ENCODE measurements around the gene ANO6.

Gene ANO6

GRCh38 chr12:45208604-45209487, 7.0 kb upstream of the ANO6 start:
- FAIRE-seq, result no peak
- DNase-seq (ENCODE audit: extremely low spot score, insufficient read length, low read depth), result no peak

DNA sequence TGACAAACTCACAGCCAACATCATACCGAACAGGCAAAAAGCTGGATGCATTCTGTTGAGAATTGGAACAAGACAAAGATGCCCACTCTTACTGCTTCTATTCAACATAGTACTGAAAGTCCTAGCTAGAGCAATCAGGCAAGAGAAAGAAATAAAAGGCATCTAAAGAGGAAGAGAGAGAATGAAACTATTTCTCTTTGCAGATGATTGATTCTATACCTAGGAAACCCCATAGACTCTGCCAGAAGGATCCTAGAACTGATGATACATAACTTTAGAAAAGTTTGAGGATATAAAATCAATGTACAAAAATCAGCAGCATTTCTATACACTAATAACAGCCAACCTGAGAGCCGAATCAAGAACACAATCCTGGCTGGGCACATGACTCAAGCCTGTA, 6.1 kb upstream of the ANO6 start:
- no peak for DNase-seq (ENCODE audit: extremely low spot score, insufficient read length, low read depth)
- FAIRE-seq, result no peak

DNA sequence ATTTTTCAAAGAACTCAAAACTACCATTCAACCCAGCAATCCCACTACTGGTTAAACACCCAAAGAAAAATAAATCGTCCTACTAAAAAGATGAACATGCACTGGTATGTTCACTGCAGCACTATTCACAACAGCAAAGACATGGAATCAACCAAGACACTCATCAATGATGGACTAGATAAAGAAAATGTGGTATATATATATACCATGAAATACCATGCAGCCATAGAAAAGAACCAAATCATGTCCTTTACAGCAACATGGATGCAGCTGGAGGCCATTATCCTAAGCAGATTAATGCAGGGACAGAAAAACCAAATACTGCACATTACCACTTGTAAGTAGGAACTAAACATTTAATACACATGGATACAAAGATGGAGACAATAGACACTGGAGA, 3.8 kb upstream of the ANO6 start:
- DNase-seq (ENCODE audit: extremely low spot score, insufficient read length, low read depth) (no peak), FAIRE-seq (no peak)

GRCh38 chr12:45213107-45213506, 2.8 kb upstream of the ANO6 start:
- FAIRE-seq, result no peak
- no peak for DNase-seq (ENCODE audit: extremely low spot score, insufficient read length, low read depth)

DNA sequence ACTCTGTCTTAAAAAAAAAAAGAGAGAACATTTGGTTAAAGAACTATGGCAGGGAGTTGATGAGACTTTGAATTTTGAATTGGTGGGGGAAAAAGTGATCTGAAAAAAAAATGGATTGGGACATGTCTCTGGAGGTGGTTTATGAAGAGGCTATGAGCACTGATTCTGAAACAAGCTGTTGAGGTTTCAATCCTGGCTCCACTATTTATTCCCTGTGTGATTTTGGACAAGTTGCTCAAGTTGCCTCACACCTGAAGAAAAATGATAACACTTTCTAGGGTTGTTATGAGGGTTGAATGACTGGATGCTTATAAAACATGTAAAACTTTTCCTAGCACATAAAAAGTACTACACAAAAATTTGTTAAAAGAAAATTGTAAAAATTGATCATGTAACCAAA, 1.8 kb upstream of the ANO6 start:
- FAIRE-seq (no peak), DNase-seq (ENCODE audit: extremely low spot score, insufficient read length, low read depth) (no peak)

GRCh38 chr12:45214749-45215418, 1.0 kb upstream of the ANO6 start:
- FAIRE-seq (peak; percentile 59), DNase-seq (ENCODE audit: extremely low spot score, insufficient read length, low read depth) (no peak)

GRCh38 chr12:45216230-45216982, 511 bp downstream of the ANO6 start:
- FAIRE-seq, result peak; percentile 35
- DNase-seq (ENCODE audit: extremely low spot score, insufficient read length, low read depth), result no peak

DNA sequence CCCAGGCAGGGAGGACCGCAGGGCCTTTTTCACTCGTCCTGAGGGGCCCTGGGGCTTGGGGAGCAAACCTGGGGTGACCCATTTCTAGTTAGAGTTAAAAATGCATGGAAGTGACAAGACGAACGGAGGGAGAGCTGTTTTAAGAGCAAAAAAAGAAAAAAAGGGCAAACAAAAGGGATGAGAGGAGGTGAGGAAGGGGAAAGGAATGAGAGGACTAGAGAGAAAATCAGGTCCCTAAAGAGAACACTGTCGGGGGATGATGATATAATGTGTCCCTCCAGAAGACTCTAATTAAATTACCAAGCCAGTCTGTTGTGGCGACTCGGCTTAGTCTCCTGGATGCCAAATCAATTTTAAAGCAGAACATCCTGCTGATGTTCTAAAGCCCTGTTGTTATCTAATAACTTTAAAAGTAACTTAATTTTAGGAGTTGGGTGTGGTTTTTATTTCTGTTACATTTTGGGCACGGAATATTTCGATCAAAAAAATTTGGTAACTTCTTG, 1.1 kb downstream of the ANO6 start:
- FAIRE-seq (peak; percentile 59), DNase-seq (ENCODE audit: extremely low spot score, insufficient read length, low read depth) (no peak)

GRCh38 chr12:45217846-45218245, 2.0 kb downstream of the ANO6 start:
- FAIRE-seq, result peak; percentile 29

GRCh38 chr12:45219621-45220020, 3.7 kb downstream of the ANO6 start:
- no peak for DNase-seq (ENCODE audit: extremely low spot score, insufficient read length, low read depth)
- FAIRE-seq, result no peak

More at GRCh38 chr12:45217846-45218245, 2.0 kb downstream of the ANO6 start:
- no peak for DNase-seq (ENCODE audit: extremely low spot score, insufficient read length, low read depth)

- FAIRE-seq, result no peak
- DNase-seq (ENCODE audit: extremely low spot score, insufficient read length, low read depth), result no peak
Measured at GRCh38 chr12:45220363-45220931, 4.6 kb downstream of the ANO6 start.

GRCh38 chr12:45220969-45221368, 5.1 kb downstream of the ANO6 start:
- FAIRE-seq (no peak), DNase-seq (ENCODE audit: extremely low spot score, insufficient read length, low read depth) (no peak)

DNA sequence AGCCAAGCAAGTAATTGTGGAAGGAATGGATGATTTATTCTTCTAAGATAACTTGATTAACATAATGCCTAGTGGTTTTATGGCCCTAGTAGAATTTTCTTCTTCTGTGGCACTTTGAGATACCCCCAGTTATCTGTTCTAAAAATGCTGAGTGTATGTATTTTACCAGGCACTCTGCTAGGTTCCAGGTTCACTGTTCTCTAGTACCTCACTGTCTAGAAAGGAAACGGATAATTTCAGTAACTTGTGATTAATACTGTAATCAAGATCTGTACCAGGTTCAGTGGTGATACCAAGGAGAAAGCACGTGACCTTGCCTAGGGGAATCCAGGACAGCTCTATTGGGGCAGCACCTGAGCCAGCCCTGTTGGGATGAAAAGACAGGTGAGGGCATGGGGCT, 8.0 kb downstream of the ANO6 start:
- FAIRE-seq (no peak), DNase-seq (ENCODE audit: extremely low spot score, insufficient read length, low read depth) (no peak)

GRCh38 chr12:45224311-45224710, 8.4 kb downstream of the ANO6 start:
- no peak for DNase-seq (ENCODE audit: extremely low spot score, insufficient read length, low read depth)
- FAIRE-seq, result no peak

DNA sequence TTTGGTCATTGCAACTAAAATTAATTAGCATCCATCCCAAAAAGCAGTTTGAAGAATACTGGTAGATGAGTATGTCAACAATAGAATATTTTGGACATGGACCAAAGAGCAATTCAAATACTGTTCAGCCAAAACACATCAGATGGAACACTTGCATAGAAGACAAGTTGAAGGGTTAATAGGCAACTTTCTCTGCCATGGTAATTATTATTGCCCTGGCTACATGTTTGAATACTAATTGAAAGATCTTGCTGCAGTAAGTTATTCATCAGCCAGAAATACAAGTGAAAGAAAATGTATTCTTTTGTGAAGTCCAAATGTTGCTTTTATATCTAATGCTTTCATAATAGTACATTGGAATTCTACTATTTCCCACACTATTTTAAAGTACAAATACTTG, 10.1 kb downstream of the ANO6 start:
- DNase-seq (ENCODE audit: extremely low spot score, insufficient read length, low read depth), result no peak
- no peak for FAIRE-seq

DNA sequence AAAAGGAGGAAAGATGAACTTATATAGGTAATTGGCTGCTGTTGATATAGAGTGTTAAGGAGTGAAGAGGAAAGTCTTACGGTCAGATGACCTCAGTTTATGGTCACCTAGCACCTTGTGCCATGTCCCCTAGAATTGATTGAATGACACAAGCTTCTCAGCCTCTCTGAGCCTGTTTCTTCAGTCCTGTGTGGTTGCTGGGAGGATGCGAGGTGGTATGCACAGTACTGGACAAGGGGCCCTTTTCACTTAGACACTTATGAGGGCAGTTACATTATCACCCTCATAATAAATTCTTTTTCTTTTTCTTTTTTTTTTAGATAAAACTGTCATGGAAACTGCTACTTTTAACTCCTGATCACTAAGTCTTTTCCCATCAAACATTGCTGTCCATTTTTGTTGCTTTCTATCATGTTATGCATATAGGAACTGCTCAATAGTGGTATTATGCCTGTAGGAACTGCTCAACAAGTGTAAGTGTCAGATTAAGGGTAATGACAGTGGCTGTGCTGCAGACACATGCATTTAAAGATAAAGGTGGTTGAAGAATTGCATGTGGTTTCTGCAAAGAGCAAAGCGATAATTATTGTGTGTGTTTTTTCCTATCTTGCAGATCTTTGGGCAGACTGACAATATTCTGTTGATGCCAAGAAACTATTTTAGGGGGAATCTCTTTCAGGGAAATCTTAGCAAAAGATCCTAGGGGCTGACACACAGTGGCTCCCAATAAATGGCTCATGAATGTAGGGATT, 11.6 kb downstream of the ANO6 start:
- FAIRE-seq (no peak), DNase-seq (ENCODE audit: extremely low spot score, insufficient read length, low read depth) (no peak)

DNA sequence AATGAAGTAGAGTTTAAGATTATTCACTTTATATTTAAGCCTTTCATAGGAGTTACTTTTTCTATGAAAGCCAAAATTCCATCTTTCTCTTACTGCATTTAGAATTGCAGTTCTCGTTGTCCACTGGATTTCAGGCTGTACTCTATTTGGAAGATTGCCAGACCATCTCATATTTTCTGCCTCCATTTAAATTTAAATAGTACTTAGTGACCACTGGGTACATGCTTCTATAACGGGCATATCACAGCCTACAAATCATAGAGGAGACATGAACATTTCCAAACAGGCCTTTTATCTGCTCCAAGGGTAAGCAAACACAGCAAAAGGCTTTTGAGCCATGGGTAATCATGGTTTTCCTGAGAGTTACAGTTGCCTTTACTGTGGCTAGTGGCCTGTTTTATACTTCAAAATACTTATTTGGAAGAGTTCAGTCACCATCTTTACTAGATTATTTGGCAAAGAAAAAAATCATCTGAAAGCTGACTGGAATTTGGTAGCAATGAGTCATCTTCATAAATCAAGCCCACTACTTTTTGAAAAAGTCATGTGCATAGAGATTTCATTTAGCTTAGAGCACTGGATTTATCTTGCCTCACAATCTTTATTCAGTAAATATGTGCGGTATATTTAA, 15.7 kb downstream of the ANO6 start:
- DNase-seq (ENCODE audit: extremely low spot score, insufficient read length, low read depth) (no peak), FAIRE-seq (no peak)

GRCh38 chr12:45232146-45232755, 16.4 kb downstream of the ANO6 start:
- DNase-seq (ENCODE audit: extremely low spot score, insufficient read length, low read depth), result no peak
- no peak for FAIRE-seq
